ENCODE measurements around the gene ANKRD23. TPM values are rescaled to one million over a fixed set of nuclear protein-coding genes. Genes with fewer than 3 reads are reported as not detected.

Gene ANKRD23
- total and polyA plus RNA-seq, 10 donors, result 2.4 to 19.8 (median 5.9) TPM

GRCh38 chr2:96859099-96859649, 15.4 kb upstream of the ANKRD23 start:
- H3K4me3 ChIP-seq, result peak overlapping the region in 3 of 8 donors; percentile 78 to 82 (median 80)
- peaks cover 0 to 49% (median 33%) of the 10 kb centered on the region in 6 donors for H3K36me3 ChIP-seq
- intact Hi-C loops (cut with DNase I; ENCODE audit: low total_unique reads), result loop anchor here (5.0 kb wide), 1 partner anchor 93 kb away; no protein-coding TSS in a partner anchor
- peaks cover 37 to 94% (median 74%) of the 10 kb centered on the region in 6 donors for H3K4me1 ChIP-seq
- H3K9me3 ChIP-seq, result no peaks in the 10 kb centered on the region
- 50 to 81% (median 64%) methylated on average over 7 to 11 of the region's 11 CpGs for WGBS, 5 donors
- H3K27ac ChIP-seq, result peak overlapping the region; percentile 69 to 95 (median 90)
- TF ChIP-seq CTCF (IDR thresholded peaks at IDR 0.05 in 8 of 11, conservative IDR thresholded peaks at IDR 0.05 in 3 of 11) (no peak), POLR2AphosphoS5 (IDR thresholded peaks at IDR 0.05) (peak in 2 of 3 donors; percentile 20 to 37), POLR2A (IDR thresholded peaks at IDR 0.05) (no peak)
- peaks cover 0 to 10% (median 0%) of the 10 kb centered on the region in 7 donors for H3K27me3 ChIP-seq (replicated peaks in 1 of 7)
- DNase-seq, result peak; percentile 81

- intact Hi-C loops (cut with DNase I; ENCODE audit: low total_unique reads), result loop anchor here (5.0 kb wide), 1 partner anchor 94 kb away; no protein-coding TSS in a partner anchor
- 0 to 1% (median 0%) methylated on average over 58 to 81 of the region's 81 CpGs for WGBS, 5 donors
- peak within 1 kb of the TSS; percentile 74 to 95 (median 90) for H3K27ac ChIP-seq
- H3K4me3 ChIP-seq, result peak within 1 kb of the TSS; percentile 50 to 85 (median 78)
- TF ChIP-seq CTCF (IDR thresholded peaks at IDR 0.05 in 8 of 11, conservative IDR thresholded peaks at IDR 0.05 in 3 of 11), result peak; percentile 87 to 100 (median 97)
- TF ChIP-seq POLR2A (IDR thresholded peaks at IDR 0.05), result peak; percentile 8 to 55 (median 42)
- peak; percentile 81 to 92 (median 89) for TF ChIP-seq POLR2AphosphoS5 (IDR thresholded peaks at IDR 0.05)
- peaks cover 0 to 10% (median 0%) of the 10 kb centered on the region in 7 donors for H3K27me3 ChIP-seq (replicated peaks in 1 of 7)
- peaks cover 32 to 84% (median 61%) of the 10 kb centered on the region in 6 donors for H3K4me1 ChIP-seq
- H3K9me3 ChIP-seq, result no peaks in the 10 kb centered on the region
- H3K36me3 ChIP-seq, result peaks cover 0 to 49% (median 33%) of the 10 kb centered on the region in 6 donors
- DNase-seq, result peak; percentile 99
Observed at GRCh38 chr2:96857667-96858372, 14.0 kb upstream of the ANKRD23 start, which contains the start of gene ANKRD39. Gene ANKRD39, minus strand, starts transcription at chr2:96858016. Its CDS starts 29 bp downstream, at chr2:96857987.

GRCh38 chr2:96856776-96857666, 13.2 kb upstream of the ANKRD23 start:
- 10 to 16% (median 16%) methylated on average over 19 to 27 of the region's 27 CpGs for WGBS, 5 donors
- H3K4me3 ChIP-seq, result peak overlapping the region; percentile 50 to 85 (median 78)
- H3K36me3 ChIP-seq, result peaks cover 0 to 49% (median 36%) of the 10 kb centered on the region in 6 donors
- no peak for TF ChIP-seq CTCF (IDR thresholded peaks at IDR 0.05 in 8 of 11, conservative IDR thresholded peaks at IDR 0.05 in 3 of 11)
- TF ChIP-seq POLR2A (IDR thresholded peaks at IDR 0.05), result no peak
- TF ChIP-seq POLR2AphosphoS5 (IDR thresholded peaks at IDR 0.05), result peak in 2 of 3 donors; percentile 22 to 38
- H3K4me1 ChIP-seq, result peaks cover 32 to 76% (median 55%) of the 10 kb centered on the region in 6 donors
- no peak for DNase-seq
- peak overlapping the region; percentile 74 to 95 (median 90) for H3K27ac ChIP-seq
- intact Hi-C loops (cut with DNase I; ENCODE audit: low total_unique reads), result loop anchor here (5.0 kb wide), 1 partner anchor 95 kb away; no protein-coding TSS in a partner anchor
- peaks cover 0 to 10% (median 0%) of the 10 kb centered on the region in 7 donors for H3K27me3 ChIP-seq (replicated peaks in 1 of 7)
- H3K9me3 ChIP-seq, result no peaks in the 10 kb centered on the region
